ENCODE results near the gene SLC30A5. TPM values are rescaled to one million over a fixed set of nuclear protein-coding genes. Genes with fewer than 3 reads are reported as not detected.
"Not testable (repeated sequence)": the region's sequence is repeated elsewhere in the genome, so short reads cannot be mapped to it uniquely, and the experiment has no call there.

SLC30A5 gene
- polyA plus RNA-seq, 5 donors = 72.1 to 88.7 (median 80.2) TPM

GRCh38 chr5:69092969-69093368, 845 bp upstream of the SLC30A5 start:
- no peak for DNase-seq

GRCh38 chr5:69099302-69099701, 5.5 kb downstream of the SLC30A5 start:
- DNase-seq = no peak

- DNase-seq = no peak
Observed at GRCh38 chr5:69103521-69103920, 9.7 kb downstream of the SLC30A5 start.

- DNase-seq = no peak
Observed at GRCh38 chr5:69105996-69106906, 12.4 kb downstream of the SLC30A5 start.

- not testable (repeated sequence) for DNase-seq
Observed at GRCh38 chr5:69108367-69108766, 14.6 kb downstream of the SLC30A5 start.

- DNase-seq = no peak
Observed at GRCh38 chr5:69113851-69114250, 20.0 kb downstream of the SLC30A5 start.

GRCh38 chr5:69115526-69115925, 21.7 kb downstream of the SLC30A5 start:
- DNase-seq = no peak

- DNase-seq = no peak
Observed at GRCh38 chr5:69129413-69129812, 35.6 kb downstream of the SLC30A5 start.

- no peak for DNase-seq
Observed at GRCh38 chr5:69130241-69130640, 36.4 kb downstream of the SLC30A5 start.

GRCh38 chr5:69131304-69131703, 37.5 kb downstream of the SLC30A5 start:
- no peak for DNase-seq

- DNase-seq = no peak
Observed at GRCh38 chr5:69134126-69134525, 40.3 kb downstream of the SLC30A5 start.

GRCh38 chr5:69136293-69136692, 42.5 kb downstream of the SLC30A5 start:
- DNase-seq = no peak

GRCh38 chr5:69137208-69137607, 43.4 kb downstream of the SLC30A5 start:
- DNase-seq = not testable (repeated sequence)

GRCh38 chr5:69137807-69138206, 44.0 kb downstream of the SLC30A5 start:
- no peak for DNase-seq

GRCh38 chr5:69138766-69139165, 45.0 kb downstream of the SLC30A5 start:
- no peak for DNase-seq

GRCh38 chr5:69140239-69140638, 46.4 kb downstream of the SLC30A5 start:
- not testable (repeated sequence) for DNase-seq

- DNase-seq = no peak
Observed at GRCh38 chr5:69140827-69141226, 47.0 kb downstream of the SLC30A5 start.

- DNase-seq = not testable (repeated sequence)
Observed at GRCh38 chr5:69148576-69148975, 54.8 kb downstream of the SLC30A5 start.

GRCh38 chr5:69148981-69149675, 55.3 kb downstream of the SLC30A5 start:
- no peak for DNase-seq

GRCh38 chr5:69149676-69150010, 55.8 kb downstream of the SLC30A5 start:
- DNase-seq = no peak

GRCh38 chr5:69152731-69153130, 58.9 kb downstream of the SLC30A5 start:
- DNase-seq = no peak

GRCh38 chr5:69156456-69156855, 62.6 kb downstream of the SLC30A5 start:
- no peak for DNase-seq

- DNase-seq = no peak
Observed at GRCh38 chr5:69158039-69158438, 64.2 kb downstream of the SLC30A5 start.

Data from right lung (tissue), 5 donors.